RPMI7951 (cell line): Measurements from ENCODE around the gene PARN. TPM values are rescaled to one million over a fixed set of nuclear protein-coding genes. Genes with fewer than 3 reads are reported as not detected.
"Not testable (repeated sequence)": the region's sequence is repeated elsewhere in the genome, so short reads cannot be mapped to it uniquely, and the experiment has no call there.

Experiments
- DNase-seq: peaks from one replicate; pipeline ENCODE4 v3.0.0-alpha.2; 2012; ENCODE audit warnings: low read depth
- total RNA-seq: library from RNA; depleted of rRNA; stranded (reverse); fragments of >200 nt; shearing (Covaris generic); gene quantifications from 2 replicates; pipeline ENCODE4 v1.2.3, GENCODE V29; 2014

Gene PARN
- total RNA-seq, 1 experiment from 2014 or later = 25.4 TPM

DNA sequence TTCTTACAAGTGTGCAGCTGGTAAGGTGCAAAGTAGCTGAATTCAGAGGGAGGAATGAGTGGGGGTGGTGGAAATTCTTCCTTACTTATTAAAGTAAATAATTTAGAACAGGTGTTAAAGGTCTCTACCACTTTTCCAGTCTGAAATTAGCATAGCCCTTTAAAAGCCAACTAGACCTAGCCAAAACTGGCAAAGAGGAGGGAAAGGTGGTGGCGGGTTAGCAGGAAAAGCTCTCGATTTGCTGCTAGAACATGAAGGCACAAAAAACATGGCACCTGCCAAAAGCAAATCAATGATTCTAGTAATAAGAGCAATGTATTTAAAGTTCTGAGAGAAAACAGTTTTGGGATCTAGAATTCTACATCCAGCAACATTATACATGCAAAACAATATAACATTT lies 157.7 kb downstream of the PARN start:
- DNase-seq = no peak

DNA sequence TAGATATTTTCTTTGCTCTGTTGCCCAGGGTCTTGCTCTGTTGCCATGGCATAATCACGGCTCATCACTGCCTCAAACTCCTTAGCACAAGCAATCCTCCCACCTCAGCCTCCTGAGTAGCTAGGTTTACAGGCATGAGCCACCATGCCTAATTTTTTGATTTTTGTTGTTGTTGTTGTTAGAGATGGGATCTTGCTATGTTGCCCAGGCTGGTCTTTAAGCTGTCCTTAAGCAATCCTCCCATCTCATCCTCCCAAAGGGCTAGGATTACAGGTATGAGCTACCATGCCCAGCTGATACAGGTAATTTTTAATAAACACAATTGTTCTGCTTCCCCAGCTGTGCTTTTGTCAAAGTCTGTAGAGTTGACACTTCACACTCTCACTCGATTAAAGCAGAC lies 159.3 kb downstream of the PARN start:
- DNase-seq = no peak

DNA sequence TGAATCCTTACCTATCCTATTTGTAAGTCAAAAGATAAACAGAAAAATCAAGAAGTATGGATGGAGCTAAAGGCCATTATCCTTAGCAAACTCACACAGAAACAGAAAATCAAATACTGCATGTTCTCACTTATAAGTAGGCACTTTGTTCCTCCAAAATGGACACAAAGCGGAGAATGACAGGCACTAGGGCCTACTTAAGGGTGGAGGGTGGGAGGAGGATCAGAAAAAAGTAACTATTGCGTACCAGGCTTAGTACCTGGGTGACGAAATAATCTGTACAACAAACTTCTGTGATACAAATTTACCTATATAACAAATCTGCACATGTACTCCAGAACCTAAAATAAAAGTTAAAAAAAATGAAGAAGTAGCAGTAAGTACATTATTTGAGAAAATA lies 164.3 kb downstream of the PARN start:
- DNase-seq = no peak

DNA sequence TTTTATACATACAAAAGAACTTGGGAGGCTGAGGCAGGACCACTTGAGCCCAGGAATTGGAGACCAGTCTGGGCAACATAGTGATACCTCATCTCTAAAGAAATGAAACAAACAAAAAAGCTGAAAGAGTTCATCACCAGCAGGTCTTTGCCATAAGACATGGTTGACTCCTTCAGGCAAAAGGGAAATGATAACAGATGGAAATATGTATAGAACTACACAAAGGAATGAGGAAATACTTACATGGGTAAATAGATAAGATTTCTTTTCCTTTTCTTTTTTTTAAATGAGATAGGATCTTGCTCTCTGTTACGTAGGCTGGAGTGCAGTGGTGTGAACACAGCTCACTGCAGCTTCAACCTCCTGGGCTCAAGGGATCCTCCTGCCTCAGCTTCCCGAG lies 165.3 kb downstream of the PARN start:
- no peak for DNase-seq

DNA sequence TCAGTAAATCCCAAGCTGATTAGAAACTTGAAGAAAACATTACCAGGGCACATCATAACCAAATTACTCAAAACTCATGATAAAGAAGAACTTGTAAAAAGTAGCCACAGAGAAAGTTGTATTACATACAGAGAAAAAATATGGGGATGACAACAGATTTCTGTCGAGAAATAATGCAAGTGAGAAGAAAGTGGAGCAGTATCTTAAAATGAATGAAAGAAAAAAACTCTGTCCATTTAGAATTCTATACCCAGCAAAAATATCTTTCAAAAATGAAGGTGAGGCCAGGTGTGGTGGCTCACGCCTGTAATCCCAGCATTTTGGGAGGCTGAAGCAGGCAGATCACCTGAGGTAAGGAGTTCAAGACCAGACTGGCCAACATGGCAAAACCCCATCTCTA lies 165.9 kb downstream of the PARN start:
- DNase-seq = no peak

DNA sequence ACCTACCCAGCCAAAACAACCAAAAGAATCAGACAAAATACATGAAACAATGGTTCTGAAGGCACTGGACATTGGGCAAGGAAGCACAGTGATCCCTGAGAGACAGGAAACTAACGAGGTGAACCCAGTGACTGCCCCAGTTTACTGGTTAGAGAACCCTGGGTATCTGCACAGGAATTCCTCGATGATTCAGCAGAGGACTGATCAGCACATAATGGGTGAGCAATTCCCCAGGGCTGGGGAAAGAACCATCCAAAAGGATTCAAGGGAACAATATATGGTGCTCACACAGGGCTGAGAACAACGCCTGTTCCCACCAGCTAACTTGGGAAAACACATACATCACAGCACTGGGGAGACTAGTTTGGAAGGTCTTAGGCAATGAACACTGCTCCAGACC lies 167.2 kb downstream of the PARN start:
- peak; percentile 43 for DNase-seq

DNA sequence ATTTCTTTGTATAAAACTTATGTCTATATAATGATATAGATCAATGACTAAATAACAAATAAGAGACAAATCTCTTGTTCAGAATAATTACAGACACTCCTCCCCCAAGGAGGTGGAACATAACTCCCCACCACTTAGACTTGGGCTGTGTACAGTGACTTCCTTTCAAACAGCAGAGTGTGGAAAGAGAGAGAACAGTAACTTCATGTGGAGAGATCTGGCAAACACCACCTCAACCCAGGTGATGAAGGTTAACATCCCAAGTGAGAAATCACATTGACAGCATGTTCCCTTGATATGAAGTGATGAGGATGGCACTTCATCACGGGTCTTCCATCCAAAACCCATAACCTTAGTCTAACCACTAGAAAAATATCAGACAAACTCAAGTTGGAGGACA lies 169.3 kb downstream of the PARN start:
- no peak for DNase-seq

DNA sequence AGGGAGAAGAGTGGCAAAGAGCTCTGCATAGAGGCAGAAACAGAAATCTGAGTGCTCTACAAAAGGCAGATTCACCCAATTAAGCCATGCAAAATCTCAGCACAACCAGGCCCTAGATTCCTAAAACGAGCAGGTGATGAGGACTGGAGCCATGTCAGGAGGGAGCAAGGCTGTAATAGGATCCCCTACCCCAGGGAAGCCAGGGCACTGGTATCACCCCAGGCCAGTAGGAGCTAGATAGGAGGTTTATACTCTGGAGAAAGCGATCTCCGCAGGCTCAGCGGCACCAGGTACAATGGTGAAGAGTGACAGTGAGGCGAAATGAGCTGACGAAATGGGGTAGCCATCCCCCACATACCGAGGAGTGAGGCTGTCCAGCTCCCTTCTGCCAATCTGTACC lies 171.5 kb downstream of the PARN start:
- no peak for DNase-seq

DNA sequence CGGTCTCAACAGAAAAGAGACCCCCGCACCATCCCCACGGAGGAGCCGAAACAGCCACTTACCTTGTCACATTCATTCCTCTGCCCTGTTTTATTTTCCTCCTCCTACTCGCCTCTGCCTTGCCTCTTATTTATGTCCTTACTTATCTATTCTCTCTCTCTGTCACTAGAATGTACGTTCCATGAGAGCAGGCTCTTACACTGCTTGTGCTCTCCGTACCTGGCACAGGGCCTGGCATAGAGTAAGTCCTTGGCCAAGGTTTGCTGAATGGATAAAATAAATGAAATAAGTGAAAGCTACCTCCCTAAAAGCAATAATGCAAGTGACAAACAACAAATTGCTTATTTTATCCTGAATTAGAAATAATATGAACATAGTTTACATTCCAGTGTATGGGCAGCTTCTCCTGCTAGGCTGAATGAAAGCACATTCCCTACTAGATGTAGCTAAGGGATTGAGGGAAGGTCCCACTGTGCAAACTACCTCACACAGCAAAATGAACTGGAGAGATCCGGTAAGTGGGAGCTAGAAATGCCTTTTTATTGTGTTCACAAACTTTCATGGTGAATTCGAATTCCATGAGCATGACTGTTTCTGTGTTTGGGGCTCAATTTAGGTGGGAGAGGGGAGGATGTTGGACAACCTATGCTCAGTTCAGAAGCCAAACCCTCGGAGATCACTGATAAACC lies 173.1 kb downstream of the PARN start:
- DNase-seq = peak; percentile 9

DNA sequence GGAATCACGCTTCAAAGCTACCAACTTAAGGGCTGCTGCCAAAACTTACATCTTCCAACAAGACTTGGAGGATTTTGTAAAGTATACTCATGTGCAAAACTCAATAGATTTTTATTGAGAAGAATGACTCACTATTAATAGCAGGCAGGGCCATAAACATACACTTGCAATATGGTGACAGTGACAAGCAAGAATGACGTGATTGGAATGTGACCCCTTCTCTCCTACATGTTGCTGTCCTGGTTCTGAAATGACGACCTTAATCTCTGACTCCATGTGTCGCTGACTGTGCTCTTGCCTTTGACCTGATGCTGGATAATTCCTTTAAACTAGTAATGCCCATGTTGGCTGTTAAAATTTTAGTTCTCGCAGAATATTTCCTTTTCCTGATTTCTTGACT lies 174.5 kb downstream of the PARN start:
- no peak for DNase-seq

DNA sequence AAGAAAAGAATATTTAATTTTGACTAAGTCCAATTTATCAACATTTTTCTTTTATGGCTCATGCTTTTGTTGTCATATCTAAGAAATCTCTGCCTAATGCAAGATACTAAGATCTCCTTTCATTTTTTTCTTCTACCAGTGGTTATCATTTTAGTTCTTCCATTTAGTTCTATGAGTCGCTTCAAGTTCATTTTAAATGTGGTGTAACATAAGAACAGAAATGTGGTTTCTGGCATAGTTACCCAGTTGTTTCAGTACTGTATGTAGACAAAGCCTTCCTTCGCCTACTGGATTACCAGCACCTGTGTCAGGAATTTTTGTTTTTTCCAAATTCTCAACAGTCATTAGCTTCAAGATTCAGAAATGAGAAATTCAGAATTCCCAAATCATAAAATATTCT lies 175.7 kb downstream of the PARN start:
- peak; percentile 39 for DNase-seq

DNA sequence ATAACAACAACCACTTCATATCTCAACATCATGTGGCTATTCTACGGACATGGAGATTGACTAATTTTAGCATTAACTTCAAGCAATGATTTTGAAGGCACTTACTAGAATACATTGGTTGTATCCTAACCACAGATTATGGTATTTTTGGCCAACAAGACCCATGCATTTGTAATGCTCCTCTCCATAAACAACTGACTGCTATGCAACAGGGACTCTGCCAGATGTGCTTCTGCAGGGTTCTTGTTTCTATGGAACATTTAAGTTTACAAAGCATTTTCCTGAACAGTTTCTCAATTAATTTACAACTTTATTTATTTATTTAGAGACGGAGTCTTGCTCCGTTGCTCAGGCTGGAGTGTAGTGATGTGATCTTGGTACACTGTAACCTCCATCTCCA lies 178.0 kb downstream of the PARN start:
- no peak for DNase-seq

DNA sequence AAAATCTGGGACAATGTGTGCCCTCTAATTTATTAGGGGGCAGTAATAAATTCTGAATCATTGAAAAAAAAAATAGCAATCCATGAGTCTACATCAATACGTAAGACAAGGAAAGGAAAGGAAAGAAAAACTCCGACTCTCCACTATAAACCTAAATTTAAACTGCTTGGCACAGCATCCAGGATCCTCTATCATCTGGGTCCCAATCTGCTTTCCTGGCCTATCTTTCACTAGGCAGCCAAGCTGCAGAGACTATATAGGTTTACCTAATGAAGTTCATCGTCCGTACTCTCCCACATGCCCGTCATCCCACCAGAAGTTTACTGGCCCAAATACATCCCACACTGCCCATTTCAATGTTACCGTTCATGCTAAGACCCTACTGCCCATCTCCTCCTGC lies 179.2 kb downstream of the PARN start:
- DNase-seq = no peak

DNA sequence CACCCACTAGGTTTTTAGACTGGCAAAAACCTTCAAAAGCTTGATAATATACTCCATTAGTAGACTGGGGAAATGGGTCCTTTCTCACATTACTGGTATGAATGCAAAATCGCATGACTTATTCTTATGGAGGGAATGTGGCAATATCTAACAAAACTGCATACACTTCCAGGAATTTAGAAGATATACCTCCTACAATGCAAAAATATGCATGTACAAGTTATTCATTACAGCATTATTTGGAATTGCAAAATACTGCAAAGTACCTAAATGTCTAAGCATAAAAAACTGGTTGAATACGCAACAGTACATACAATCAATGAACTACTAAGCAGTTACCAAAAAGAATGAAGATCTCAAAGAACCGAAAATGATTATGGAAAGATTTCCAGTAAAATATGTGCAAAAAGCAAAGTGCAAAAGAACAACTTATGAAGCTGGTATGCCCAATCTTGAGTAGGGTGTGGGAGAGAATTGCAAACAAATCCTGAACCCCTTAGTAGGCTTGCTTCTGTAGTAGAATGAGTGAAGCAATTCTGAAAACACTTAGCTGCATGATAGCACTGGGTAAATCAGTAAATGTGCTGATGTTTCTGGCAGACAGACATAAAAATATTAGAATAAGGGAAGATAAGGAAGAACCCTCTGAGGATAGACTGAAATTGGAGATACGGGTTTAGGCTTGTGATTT lies 180.1 kb downstream of the PARN start:
- no peak for DNase-seq

DNA sequence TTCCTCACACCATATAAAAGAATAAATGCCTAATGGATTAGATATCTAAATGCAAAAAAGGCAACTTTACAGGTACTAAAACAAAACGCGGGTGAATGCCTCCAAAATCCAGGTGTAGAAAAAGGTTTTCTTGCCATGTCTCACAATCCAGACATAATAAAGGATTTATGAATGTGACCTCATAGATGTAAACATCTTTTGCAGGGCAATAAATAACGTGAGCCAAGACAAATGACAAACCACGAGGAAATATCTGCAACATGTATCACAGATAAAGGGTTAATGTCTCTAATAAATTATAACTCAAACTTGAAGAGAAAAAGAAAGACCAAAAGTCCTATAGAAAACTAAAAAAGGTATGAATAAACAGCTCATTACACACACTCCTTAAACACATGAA lies 180.7 kb downstream of the PARN start:
- DNase-seq = no peak

DNA sequence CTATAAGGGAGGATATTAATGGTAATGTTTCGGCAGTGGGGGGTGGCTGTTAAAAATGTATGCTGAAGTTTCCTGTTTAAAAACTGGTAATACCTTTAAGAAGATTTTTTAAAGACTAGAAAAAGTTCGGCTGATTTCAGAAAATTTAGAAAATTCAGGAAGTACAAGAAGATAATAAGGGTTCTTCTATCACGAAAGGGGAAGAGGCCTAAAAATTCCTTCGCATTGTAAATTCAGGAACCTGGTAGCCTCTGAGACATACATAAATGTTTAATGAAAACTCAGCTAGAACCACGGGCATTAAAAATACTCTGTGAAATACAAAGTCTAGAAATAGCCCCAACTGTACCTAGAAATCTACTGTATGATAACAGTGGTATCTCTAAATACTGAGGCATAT lies 181.2 kb downstream of the PARN start:
- DNase-seq = no peak

DNA sequence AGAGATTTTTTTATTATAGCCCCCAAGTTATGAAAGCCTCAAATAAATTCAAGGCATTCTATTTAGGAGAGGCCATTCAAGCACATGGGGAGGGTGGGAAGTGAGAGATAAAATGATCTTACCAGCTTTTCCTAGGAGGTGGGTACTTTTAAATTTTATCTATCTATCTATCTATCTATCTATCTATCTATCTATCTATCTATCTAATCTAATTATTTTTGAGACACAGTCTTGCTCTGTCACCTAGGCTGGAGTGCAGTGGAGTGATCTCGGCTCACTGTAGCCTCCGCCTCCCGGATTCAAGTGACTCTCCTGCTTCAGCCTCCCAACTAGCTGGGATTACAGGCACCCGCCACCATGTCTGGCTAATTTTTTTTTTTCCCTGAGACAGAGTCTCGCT lies 182.3 kb downstream of the PARN start:
- DNase-seq = no peak

DNA sequence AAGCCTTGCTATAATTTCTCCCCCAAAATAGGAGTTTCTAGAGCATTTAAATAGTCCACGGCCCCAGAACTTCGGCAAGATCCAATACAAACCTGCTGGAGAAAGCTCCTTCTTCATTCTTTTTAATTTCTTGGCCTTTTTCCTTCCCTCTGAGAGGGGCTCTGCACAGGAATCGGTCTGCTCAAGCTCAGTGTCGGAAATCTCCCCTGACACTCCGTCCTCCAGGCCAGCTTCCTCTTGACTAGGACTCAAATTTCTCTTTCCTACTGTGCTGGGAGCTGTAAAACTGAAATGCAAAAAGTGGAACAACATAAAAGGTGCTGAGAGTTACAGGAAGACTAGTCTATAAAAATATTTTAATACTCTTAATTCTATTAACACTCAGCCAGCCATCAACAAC lies 183.3 kb downstream of the PARN start:
- DNase-seq = no peak

DNA sequence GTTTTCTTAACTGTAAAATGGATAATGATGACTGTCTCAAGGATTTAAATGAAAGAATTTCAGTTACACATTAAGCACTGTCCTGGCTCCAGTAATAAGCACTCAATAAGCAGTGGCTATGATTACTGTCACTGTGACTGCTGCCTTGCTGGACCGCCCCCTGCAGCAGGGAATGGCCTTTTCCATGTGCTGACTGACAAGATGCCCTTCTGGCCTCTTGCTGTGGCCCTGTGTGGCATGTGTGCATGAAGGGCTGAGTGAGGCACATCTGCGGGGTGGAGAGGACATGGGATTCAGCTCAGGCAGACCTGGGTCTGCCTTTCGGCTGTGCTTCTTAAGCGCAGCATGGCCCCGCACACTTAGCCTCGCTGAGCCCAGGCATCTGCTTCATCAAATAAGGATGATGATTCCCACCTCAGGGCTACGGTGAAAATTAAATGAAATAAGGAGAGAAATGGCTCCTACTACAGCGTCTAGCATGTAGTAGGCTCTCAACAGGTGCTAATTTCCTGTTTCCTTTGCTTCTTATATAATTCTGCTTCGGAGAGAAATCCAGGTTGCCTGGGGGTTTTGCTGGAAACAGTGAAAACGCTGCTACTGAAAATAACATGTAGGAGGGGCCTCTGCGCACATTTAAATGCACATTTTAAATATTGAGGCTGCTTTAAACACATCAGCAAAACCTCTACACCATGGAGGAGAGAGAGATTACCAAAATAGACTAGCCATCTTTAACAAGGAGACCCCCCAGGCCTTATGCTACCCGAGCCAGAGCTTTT lies 183.9 kb downstream of the PARN start:
- no peak for DNase-seq

DNA sequence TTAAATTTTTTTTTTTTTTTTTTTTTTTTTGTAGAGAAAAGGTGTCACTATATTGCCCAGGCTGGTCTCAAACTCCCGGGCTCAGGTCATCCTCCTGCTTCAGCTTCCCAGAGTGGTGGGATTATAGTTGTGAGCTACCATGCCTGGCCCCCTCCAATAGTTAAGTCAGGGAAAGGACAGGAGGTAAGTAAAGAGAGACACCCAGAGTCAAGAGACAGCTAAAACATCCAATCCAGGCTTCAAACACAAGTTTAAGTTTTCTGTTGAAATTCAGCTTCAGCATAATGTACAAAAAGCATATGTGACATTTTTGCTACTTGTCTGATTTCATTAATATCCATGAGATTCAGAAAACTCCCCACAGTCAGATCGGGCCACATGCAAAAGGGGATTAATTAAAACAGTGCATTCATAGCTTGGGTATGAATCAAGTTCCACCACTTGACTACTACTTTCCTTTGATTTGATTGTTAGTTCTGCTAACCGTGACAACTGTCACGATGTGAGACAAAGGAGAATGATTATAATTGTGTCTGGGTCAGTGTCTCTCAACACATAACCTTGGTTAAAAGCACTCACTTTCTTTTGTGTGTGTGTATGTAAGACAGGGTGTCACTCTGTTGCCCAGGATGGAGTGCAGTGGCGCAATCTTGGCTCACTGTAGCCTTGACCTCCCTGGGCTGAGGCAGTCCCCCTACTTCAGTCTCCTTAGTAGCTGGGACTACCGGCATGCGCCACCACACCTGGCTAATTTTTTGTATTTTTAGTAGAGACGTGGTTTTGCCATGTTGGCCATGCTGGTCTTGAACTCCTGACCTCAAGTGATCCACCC lies 184.9 kb downstream of the PARN start:
- no peak for DNase-seq

DNA sequence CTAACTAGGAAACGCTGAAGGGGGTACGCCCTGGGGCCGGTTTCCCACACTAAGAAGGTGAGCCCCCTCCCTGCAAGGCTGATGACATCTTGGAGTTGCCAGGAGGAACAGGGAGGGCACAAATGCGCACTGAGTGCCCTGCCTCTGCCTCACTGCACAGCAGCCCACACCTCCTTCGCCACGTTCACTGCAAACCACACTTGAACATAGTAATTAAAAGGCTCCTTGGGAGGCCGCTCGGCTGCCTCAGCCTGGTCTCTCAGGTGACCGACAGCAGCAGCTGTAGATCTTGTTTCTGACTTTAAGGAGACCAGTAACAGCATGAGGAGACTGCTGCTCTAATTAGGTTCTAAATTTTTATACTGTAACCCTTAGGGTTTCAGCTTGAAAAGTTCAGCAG lies 188.5 kb downstream of the PARN start:
- not testable (repeated sequence) for DNase-seq

DNA sequence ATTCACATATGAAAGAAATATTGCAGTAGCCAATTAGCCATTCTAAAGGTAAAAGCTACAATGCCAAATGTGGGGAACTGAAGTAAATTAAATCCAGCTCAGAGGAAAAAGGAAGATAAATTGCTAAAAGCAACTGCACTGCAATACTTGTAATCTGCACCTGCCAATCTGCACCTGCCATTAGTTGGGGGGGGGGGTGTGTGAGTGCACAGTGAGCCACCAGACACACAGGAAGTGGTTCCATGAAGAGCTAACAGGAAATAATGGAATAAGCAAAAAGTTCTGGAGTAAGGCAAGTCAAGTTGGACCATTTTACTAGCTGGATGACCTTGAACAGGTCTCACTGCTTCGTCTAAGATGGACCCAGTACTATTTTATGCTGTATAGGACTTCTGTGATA lies 191.8 kb downstream of the PARN start:
- DNase-seq = no peak
